GM21447 (cell line): Measurements from ENCODE around the gene MPHOSPH9.
"Not testable (repeated sequence)": the region's sequence is repeated elsewhere in the genome, so short reads cannot be mapped to it uniquely, and the experiment has no call there.

Experiments
- ATAC-seq: cut with Tn5 transposase; IDR thresholded peaks from one replicate; pipeline ENCODE4 v1.9.1; 2021; ENCODE audit not compliant: unreplicated experiment

Gene MPHOSPH9

GRCh38 chr12:123258593-123258992 is 25.7 kb upstream of the MPHOSPH9 start:
- no peak for ATAC-seq

GRCh38 chr12:123254853-123255446 is 22.0 kb upstream of the MPHOSPH9 start:
- ATAC-seq: no peak

- ATAC-seq: no peak
Measured at GRCh38 chr12:123253641-123254459, 20.9 kb upstream of the MPHOSPH9 start.

GRCh38 chr12:123252365-123252764 is 19.4 kb upstream of the MPHOSPH9 start:
- not testable (repeated sequence) for ATAC-seq

- no peak for ATAC-seq
Measured at GRCh38 chr12:123251403-123252076, 18.6 kb upstream of the MPHOSPH9 start.

- ATAC-seq: no peak
Measured at GRCh38 chr12:123250471-123251383, 17.8 kb upstream of the MPHOSPH9 start.

- not testable (repeated sequence) for ATAC-seq
Measured at GRCh38 chr12:123248996-123249741, 16.2 kb upstream of the MPHOSPH9 start.

GRCh38 chr12:123248129-123248528 is 15.2 kb upstream of the MPHOSPH9 start:
- ATAC-seq: not testable (repeated sequence)

- no peak for ATAC-seq
Measured at GRCh38 chr12:123245678-123246077, 12.7 kb upstream of the MPHOSPH9 start.

GRCh38 chr12:123243671-123244262 is 10.8 kb upstream of the MPHOSPH9 start:
- ATAC-seq: no peak

GRCh38 chr12:123242116-123242904 is 9.4 kb upstream of the MPHOSPH9 start:
- no peak for ATAC-seq

- no peak for ATAC-seq
Measured at GRCh38 chr12:123238961-123239360, 6.0 kb upstream of the MPHOSPH9 start.

GRCh38 chr12:123238330-123238682 is 5.4 kb upstream of the MPHOSPH9 start:
- no peak for ATAC-seq

- no peak for ATAC-seq
Measured at GRCh38 chr12:123237646-123238329, 4.8 kb upstream of the MPHOSPH9 start.

- ATAC-seq: peak; percentile 8
Measured at GRCh38 chr12:123233505-123234308, 766 bp upstream of the MPHOSPH9 start.

- no peak for ATAC-seq
Measured at GRCh38 chr12:123232472-123232806, 502 bp downstream of the MPHOSPH9 start.

- ATAC-seq: no peak
Measured at GRCh38 chr12:123231931-123232330, 1.0 kb downstream of the MPHOSPH9 start.

- no peak for ATAC-seq
Measured at GRCh38 chr12:123229051-123229450, 3.9 kb downstream of the MPHOSPH9 start.
